ENCODE measurements around the gene WFIKKN1. TPM values are rescaled to one million over a fixed set of nuclear protein-coding genes. Genes with fewer than 3 reads are reported as not detected.
A peak's percentile ranks its signal among the peaks of the same experiment; 100 is the strongest.

WFIKKN1 gene
- total and polyA plus RNA-seq, 2 of the 13 experiments (the other 11 are each of a cell fraction or from before 2014, with no cell fraction given) = 1.7 to 4.9 TPM

- TF ChIP-seq REST (IDR thresholded peaks at IDR 0.05; ENCODE audit: borderline replicate concordance in 1 of 2, low read depth in 1 of 2, low read length in 2 of 2) = no peak
- TF ChIP-seq MXI1 (IDR thresholded peaks at IDR 0.05; ENCODE audit: borderline replicate concordance, low read depth, low read length) = 0 out of 3 replicates have a peak, but pooled peaks have one; percentile 13
- no peak for TF ChIP-seq HDAC1 (CRISPR knock-in tag; IDR thresholded peaks at IDR 0.05)
- TF ChIP-seq AHR (CRISPR knock-in tag; IDR thresholded peaks at IDR 0.05) = no peak
- TF ChIP-seq ZNF451 (CRISPR knock-in tag; IDR thresholded peaks at IDR 0.05) = no peak
- TF ChIP-seq ZNF550 (CRISPR knock-in tag; IDR thresholded peaks at IDR 0.05; ENCODE audit: borderline replicate concordance) = no peak
- no peak for TF ChIP-seq BORCS8-MEF2B (CRISPR knock-in tag; IDR thresholded peaks at IDR 0.05)
- TF ChIP-seq MIXL1 (CRISPR knock-in tag; IDR thresholded peaks at IDR 0.05) = no peak
- TF ChIP-seq TARDBP (CRISPR knock-in tag; IDR thresholded peaks at IDR 0.05) = 0 out of 2 replicates have a peak, but pooled peaks have one; percentile 44
- TF ChIP-seq ZNF720 (CRISPR knock-in tag; IDR thresholded peaks at IDR 0.05) = no peak
- TF ChIP-seq ARID3A (IDR thresholded peaks at IDR 0.05; ENCODE audit: low read depth, low read length) = no peak
- 0 out of 2 replicates have a peak, but pooled peaks have one; percentile 13 for TF ChIP-seq ARID5B (CRISPR knock-in tag; IDR thresholded peaks at IDR 0.05)
- TF ChIP-seq STAG1 (CRISPR knock-in tag; IDR thresholded peaks at IDR 0.05) = no peak
- TF ChIP-seq CSRNP1 (CRISPR knock-in tag; IDR thresholded peaks at IDR 0.05) = no peak
- TF ChIP-seq ZFP62 (CRISPR knock-in tag; IDR thresholded peaks at IDR 0.05) = no peak
- TF ChIP-seq KDM5B (CRISPR knock-in tag; IDR thresholded peaks at IDR 0.05; ENCODE audit: borderline replicate concordance) = no peak
- no peak for TF ChIP-seq ZNF776 (CRISPR knock-in tag; IDR thresholded peaks at IDR 0.05)
- TF ChIP-seq MED1 (CRISPR knock-in tag; IDR thresholded peaks at IDR 0.05) = no peak
- no peak for TF ChIP-seq BCL6 (CRISPR knock-in tag; IDR thresholded peaks at IDR 0.05)
- peak; percentile 42; the same call in 1 of the 2 replicates for TF ChIP-seq PITX1 (CRISPR knock-in tag; IDR thresholded peaks at IDR 0.05)
Measured at GRCh38 chr16:629185-629832, 1.5 kb upstream of the WFIKKN1 start (continued).
